ENCODE data around the gene PPM1F.

PPM1F gene

DNA sequence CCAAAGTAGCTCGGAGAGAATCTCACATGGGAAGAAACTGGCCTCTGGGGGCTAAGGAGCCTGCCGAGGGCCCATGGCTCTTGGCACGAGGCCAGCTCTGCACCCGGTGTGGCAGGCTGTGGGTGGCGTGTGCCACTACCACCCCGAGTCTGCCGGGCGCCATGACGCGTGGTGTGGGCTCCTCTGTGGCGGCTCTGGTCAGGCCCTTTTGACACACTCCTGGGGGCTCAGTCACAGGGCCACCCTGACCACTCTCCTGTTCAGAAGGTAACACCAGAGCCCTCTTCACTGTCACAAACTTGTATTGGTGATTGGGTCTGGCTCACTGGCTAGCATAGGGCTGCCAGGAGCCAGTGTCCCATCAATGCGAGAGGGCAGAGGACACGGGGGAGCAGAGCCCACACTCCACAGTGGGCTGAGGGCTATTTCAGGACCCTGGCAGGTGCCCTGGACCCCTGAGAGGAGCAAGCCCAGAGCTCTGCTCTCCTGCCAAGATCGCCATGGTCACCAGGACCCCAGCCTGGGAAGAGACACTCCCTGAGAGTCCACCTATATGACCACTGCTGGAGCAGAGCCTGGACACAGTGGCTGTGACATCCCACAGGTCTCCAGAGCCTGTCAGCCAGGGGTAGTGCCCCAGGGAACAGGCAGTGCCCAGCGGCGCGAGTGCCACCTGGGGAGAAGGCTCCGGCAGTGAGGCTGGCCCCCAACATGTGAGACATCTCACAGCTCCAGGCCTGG lies 8.6 kb upstream of the PPM1F start:
- H3K4me3 ChIP-seq (ENCODE audit: low read depth, low read length), result no peak overlapping the region

DNA sequence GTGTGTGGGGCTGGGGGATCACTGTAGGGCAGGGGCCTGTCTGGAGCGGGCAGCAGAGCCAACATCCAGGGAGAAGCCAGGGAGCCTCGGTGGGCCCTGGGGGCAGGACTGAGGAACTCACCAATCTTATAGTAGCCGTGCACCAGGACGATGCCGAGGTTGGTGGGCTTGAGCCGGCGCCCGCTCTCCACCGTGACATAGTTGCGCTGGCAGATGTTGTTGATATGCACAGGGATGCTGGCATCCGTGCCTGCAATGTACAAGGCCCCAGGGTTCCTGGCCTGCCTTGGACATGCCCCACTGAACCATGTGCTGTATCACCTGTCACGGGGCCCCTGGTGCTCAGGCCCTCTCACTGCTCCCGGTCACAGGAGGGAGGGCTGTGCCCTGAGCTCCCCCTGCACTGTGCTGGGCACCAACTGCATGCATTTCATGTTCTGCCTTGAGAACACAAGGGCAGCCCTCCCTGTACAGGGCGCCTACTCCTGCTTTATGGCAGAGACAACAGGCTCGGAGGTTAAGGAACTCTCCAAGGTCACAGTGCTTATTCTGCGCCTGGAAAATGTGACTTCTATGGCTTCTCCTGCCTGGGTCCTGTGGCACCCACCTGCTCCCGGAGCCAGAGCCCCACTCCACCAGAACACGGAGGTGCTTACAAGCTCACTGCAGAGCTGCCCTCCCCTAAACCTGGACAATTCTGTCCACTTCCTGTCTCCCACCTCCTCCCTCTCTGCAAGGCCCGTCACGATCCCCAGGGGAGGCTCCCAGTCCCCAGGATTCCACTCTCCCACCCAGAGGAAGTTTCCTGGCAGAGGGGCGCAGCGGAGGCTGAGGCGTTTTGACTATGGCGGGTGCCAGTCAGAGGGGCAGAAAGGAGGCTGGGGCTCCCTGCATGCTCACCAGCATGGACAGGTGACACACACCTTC lies 7.8 kb upstream of the PPM1F start:
- H3K4me3 ChIP-seq (ENCODE audit: low read depth, low read length), result no peak overlapping the region

GRCh38 chr22:21959274-21960074 lies 6.8 kb upstream of the PPM1F start:
- H3K4me3 ChIP-seq (ENCODE audit: low read depth, low read length), result no peak overlapping the region

DNA sequence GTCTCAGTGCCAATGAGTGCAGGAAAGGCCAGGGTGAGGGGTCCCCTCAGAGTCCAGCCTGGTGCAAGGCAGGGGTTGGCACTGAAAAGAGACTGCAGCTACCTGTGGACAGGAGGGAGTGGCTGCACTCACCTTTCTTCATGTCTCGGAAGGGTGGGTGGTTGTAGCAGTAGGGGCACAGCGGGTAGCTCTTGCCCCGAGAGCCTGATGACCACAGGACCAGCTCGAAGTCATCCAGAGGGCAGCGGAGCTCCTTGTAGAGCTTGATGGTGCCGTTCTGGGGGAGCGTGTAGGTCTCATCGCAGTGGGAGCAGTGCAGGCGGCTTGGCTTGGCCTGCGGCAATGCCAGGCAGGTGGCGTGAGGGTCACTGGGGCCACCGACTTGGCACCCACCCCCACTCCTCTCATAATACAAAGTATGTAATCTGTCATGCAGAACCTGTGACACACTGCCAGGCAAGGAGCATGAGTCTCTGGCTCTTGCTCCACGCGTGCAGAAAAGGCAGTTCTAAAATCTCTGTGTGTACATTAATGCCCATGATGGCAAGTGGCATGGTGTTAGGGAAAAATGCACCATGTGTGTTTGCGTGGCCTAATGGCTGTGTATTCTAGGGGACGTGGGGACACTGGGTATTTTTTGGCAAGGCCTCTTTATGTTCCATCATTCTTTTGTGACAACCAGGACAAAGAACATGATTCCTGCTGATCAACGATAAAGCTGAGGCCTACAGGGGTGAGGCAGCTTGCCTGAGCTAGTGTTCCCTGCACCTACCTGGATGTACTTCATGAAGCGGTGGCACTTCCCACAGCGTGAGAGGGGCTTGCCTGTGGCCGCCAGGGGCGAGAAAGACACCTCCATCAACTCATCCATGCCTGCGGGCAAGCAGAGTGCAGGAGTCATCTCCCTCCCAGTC lies 6.0 kb upstream of the PPM1F start:
- no peak overlapping the region for H3K4me3 ChIP-seq (ENCODE audit: low read depth, low read length)

GRCh38 chr22:21951931-21952465 lies 650 bp downstream of the PPM1F start:
- peak overlapping the region; percentile 46 for H3K4me3 ChIP-seq (ENCODE audit: low read depth, low read length)

GRCh38 chr22:21951062-21951461 lies 1.6 kb downstream of the PPM1F start:
- H3K4me3 ChIP-seq (ENCODE audit: low read depth, low read length), result no peak overlapping the region

GRCh38 chr22:21949948-21950347 lies 2.7 kb downstream of the PPM1F start:
- H3K4me3 ChIP-seq (ENCODE audit: low read depth, low read length), result no peak overlapping the region

GRCh38 chr22:21949569-21949918 lies 3.1 kb downstream of the PPM1F start:
- no peak overlapping the region for H3K4me3 ChIP-seq (ENCODE audit: low read depth, low read length)

DNA sequence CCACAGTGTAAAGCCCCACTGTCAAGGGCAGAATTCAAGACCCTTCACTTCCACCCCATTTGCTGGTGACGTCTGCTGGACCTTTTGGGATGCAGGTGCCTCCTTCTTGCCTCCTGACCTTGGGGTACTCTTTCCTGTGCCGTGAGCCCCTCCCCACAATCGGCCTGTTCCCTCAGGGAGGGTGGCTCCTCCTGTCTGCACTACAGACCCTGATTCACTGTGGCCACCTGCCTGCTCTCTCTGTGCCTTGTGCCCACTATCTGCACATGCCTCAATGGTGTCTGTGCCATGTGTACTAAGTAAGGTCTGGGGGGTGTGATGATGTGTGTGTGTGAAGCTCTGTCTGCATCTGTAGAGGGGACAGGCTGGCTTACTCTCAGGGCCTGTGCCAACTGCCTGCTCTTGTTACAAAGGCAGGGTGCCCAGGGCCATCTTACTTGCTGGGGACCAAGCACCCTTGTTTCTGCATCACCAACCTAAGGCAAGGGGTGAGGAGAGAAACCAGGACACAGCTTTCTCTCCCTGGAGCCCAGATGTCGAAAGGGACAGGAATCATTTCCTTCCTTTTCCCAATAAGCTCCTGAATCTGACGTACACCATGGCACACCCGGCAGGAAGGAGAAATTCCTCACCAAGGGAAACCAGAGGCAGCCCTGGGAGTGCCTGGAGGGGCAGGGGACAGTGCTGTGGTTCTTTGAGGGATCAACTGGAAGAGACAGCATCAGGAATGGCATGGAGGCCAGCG lies 3.7 kb downstream of the PPM1F start:
- no peak overlapping the region for H3K4me3 ChIP-seq (ENCODE audit: low read depth, low read length)

- H3K4me3 ChIP-seq (ENCODE audit: low read depth, low read length), result no peak overlapping the region
Observed at GRCh38 chr22:21948390-21948789, 4.3 kb downstream of the PPM1F start.

GRCh38 chr22:21947040-21948014 lies 5.3 kb downstream of the PPM1F start:
- no peak overlapping the region for H3K4me3 ChIP-seq (ENCODE audit: low read depth, low read length)

GRCh38 chr22:21946262-21946925 lies 6.3 kb downstream of the PPM1F start:
- no peak overlapping the region for H3K4me3 ChIP-seq (ENCODE audit: low read depth, low read length)

DNA sequence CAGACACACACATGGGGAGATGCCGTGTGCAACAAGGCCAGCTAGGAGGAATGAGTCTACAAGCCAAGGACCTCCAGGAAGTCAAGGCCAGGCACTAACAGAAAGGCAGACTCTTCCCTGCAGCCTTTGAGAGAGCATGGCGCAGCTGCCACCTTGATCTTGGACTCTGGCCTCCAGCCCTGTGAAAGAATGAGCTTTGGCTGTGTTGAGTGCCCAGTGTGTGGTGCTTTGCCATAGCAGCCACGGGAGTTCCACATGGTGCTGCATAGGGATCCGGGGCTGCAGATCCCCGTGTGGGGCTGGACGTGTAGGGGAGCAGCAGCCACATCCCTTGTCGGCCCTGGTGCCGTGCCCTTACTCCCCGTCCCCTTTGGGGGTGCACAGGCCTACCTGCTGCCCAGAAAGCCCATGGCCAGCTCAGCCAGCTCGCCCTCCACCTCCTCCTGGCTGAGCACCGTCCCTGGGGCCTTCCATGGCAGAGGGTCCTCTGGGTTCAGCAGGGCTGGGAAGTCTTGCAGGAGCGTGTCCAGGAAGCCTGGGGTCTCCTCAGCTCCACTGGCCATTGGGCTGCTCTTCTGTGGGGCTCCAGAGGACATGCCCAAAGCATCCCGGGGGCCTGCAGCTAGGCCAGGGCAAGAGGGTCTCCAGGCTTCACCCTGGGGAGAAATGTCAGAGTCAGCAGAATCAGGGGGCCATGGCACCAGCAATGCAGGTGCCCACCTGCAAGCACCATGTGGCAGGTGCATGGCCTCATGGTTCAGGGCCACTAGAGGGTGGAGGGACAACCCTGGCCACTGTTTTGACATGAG lies 7.0 kb downstream of the PPM1F start:
- no peak overlapping the region for H3K4me3 ChIP-seq (ENCODE audit: low read depth, low read length)

DNA sequence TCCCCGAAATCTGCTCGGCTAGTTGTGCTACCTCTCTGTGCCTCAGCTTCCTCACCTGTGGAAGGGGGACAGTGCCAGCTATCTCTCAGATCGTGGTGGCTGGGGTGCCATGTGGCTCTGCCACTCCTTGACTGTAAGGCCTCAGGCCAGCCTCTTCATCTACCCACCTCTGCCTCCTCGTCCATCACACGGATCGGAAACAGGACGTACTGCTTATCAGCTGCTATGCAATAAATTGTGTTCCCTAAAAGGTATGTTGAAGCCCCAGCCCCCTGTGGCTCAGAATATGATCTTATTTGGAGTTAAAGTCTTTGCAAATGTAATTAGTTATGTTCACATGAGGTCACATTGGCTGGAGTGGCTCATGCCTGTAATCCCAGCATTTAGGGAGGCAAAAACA lies 7.8 kb downstream of the PPM1F start:
- no peak overlapping the region for H3K4me3 ChIP-seq (ENCODE audit: low read depth, low read length)

GRCh38 chr22:21943571-21944448 lies 8.8 kb downstream of the PPM1F start:
- H3K4me3 ChIP-seq (ENCODE audit: low read depth, low read length), result no peak overlapping the region
